GM08714 (cell line): ENCODE results near the gene SPHK2.
A peak's percentile ranks its signal among the peaks of the same experiment; 100 is the strongest.

ENCODE experiments used
- H3K4me3 ChIP-seq: fragments of 200-500 bp; sonication (Bioruptor generic); 2 replicates; pipeline ENCODE4 v1.5.1; 2014; ENCODE audit warnings: mild to moderate bottlenecking, low read length, inconsistent platforms
- ZNF274 ChIP-seq: IDR thresholded peaks from 2 replicates; pipeline ENCODE4 v1.6.1; 2012; ENCODE audit warnings: mild to moderate bottlenecking, low read depth, low read length

Gene SPHK2

DNA sequence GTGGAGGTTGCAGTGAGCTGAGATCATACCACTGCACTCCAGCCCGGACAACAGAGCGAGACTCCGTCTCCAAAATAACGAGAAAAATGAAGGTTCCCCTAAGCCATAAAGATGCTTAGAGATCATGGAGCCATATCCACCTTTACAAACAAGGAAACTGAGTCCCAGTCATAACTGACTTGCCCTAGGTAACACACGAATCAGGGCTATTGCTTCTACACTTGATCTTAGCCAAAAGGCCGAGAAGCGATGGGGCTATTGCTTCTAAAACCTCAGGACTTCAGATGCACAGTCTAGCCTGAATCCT, 14.7 kb downstream of the SPHK2 start:
- H3K4me3 ChIP-seq = peak overlapping the region; percentile 48; the same call in 1 of the 2 replicates
- no peak for TF ChIP-seq ZNF274

DNA sequence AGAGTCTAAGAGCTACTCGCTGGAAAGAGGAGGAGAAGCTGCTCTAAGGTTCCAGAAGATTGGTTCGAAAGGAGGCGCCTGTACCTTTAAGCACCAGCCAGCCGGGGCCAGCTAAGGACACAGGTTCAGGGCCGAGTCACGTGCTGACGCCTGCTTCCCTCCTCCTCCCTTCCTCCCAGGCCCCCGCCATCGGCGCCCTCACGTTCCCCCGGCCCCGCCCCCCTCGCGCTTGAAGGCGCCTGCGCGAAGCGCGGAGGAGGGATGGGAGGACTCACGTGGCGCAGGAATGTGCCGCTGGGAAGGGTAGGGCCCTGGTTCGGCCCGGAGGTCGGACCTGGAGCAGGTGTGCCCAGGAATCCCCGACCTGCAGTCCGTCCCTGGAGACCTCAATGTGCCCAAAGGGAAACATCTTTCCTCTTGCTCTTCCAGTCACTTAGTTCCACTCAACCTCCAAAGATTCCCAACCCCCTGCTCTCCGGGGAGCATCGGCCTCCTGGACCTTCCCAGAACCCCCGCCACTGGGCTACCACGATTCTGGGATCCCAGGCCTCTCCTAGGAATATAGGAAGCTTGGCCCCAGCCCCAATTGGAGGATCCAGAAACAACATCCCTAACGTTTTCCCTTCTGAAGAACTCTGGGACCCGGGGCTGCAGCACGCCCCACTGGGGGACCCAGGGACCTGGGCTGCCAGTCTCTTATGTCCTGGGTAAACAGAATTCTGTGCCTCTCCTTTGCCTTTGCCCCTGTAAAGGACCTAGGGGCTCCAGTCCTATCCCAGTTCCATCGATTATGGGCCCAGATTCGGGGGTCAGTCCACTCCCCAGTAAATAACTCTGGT, 15.3 kb downstream of the SPHK2 start:
- no peak for TF ChIP-seq ZNF274
- H3K4me3 ChIP-seq = peak overlapping the region; percentile 48; the same call in 1 of the 2 replicates

DNA sequence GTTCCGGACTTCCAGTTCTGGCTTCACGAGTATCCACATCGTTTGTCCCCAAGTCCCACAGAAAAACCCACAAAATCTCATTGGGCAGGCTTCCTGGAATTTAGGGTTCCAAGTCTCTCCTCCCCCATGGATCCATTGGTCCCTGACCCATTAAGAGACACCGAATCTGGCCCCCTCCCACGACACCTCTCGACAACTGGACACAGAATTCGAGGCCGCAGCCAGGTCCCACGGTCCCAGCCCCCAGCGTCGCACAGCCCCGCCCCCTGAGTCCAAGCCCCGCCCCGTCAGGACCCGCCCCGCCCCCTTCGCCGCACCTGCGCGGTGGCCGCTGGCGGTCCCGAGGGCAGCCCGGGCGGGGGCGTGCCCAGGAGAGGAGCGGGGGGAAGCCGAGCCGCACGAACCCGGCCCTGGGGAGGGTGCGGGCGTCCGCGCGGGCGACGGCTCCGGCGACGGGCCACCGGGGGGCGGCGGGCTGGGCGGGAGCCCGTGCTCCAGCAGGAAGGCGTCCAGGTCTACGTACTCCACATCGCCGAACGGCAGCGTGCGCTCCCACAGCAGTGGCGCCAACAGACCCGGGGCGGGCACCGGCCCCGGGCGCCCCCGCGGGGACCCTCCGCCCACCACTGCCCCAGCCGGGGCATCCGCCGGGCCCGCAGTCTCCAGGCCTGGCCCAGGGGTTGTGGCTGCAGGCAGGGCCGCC, 16.1 kb downstream of the SPHK2 start:
- peak overlapping the region; percentile 69 for H3K4me3 ChIP-seq
- TF ChIP-seq ZNF274 = no peak

DNA sequence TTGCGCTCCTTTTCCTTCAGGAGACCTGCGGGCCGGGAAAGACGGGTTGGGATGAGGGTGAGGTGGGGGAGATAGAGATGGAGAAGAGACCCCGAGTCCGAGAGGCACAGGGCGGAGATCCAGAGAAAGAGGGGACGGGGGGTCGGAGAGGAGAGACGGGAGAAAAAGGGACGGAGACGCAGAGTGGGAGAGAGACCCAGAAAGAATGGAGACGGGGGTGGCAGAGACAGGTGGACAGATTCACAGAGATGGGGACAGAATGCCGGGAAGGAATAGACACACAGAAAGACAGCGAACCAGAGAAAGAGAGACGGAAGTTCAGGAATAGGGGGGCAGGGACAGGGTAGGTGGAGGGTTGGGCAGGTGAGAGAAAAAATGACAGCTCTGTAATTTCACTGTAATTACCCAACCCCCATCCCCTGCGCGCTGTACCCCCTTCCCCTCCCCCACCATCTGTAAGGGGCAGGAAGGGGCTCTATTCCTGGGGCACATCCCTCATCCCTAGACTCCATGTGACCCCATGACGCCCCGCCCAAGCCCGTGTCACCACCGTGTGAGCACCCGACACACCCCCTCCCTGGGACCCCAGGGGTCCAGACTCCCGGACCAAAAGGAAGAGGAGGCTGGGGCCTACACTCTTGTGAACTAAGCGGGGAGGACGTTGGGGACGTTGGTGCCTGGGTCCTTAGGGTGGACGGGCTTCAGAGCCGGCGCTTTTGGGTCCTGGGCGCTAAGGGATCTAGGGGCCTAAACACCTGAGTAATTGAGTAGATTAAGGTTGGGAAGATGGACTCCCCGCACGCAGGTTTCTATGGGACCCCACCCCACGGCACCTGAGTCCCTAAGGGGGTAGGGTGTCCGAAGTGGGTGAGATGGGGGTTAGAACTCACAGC, 16.9 kb downstream of the SPHK2 start:
- H3K4me3 ChIP-seq = peak overlapping the region; percentile 69

DNA sequence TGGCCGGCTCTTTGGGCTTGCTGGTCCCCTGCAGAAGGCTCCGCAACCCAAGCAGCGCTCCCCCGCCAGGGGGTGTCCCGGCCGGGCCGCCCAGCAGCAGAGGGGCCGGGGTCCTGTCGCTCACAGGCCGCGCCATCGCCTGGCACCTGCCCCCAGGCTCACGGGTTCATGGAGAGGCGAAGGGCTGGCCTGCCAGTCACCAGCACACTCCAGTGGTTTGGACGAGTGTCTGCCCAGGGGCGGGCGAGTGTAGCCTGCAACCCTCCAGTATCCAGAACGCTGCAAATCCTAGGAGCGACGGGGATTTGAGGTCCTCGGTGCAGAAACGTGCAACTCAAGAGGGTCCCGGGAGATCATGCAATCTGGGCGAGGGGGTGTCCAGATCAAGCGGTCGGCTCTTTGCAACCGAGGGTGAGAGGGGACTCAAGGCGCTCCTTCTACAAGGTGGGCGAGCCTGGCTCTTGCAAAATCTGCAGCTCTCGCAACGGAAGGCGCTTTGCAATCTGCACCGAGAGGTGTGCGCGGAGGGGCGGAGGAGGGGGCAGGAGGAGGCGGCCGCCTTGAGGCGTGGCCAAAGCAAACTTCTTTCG, 17.6 kb downstream of the SPHK2 start, which contains the start of gene DBP:
Gene DBP (minus strand): TSS at position 521 of the 590 bp plus-strand sequence. CDS start 385 bp downstream, at position 136.
- peak within 1 kb of the TSS; percentile 69 for H3K4me3 ChIP-seq
- TF ChIP-seq ZNF274 = no peak

More for the DNA sequence above, 16.9 kb downstream of the SPHK2 start:
- TF ChIP-seq ZNF274 = no peak

DNA sequence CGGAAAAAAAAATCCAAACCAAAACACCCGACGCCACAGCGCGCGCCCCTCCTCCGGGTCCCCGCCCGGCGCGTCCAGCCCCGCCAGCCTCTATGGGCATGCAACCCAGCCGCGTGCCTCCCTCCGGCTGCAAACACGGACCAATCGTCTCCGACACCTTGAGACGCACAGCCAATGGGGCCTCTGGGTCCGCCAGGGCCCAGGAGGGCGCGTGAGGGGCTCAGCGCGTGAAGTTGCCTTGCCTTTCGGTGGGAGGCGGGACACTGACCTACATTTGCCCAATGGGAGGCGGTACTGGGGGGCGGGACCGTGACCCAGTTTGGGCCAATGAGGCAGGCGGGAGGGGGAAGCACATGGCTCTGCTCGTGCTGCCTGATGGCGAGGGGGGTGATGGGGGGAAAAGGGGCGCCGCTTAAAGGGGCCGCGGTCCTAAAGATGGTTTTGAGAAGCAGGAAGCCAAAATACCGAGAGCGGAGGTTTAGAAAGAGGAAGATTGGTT, 18.2 kb downstream of the SPHK2 start:
- peak overlapping the region; percentile 56; the same call in 1 of the 2 replicates for H3K4me3 ChIP-seq
- TF ChIP-seq ZNF274 = no peak

DNA sequence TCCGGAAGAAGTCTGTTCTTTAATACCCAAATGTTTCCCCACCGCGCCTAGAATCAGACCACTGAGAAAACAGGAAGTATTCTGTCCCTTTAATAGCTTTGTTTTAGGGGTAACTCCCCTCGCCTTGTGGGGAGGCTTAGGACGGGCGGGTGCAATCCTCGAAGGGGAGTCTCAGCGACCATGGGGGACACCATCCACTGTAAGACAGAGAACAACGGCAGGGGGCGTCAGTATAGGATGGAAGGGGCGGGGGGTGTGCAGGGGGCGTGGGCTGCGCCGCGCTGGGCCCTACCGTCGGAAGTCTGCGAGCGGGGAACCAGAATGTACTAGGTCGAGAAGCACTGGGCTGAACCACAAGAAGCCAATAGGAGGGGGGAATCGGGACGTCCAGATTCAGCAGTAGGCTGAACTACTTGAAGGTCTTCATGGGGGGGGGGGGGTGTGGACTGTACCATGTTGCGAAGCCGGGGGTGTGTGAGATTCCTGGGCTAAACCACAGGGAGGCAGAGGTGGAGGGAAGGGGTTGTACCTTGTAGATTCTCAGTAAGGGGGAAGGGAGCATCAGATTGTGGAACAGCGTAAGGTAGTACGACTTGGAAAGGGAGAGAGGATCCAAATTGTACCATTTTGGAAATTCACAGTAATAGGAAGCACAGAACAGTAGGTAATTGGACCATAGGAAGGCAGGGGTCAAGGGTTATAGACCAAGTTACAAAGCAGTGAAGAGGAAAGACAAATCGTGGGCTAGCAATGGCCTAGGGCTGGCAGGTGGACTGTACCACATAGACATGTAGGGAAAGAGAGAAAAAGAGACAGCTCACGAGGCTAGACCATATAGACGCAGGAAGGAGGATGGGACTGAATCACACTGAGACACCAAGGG, 18.9 kb downstream of the SPHK2 start:
- TF ChIP-seq ZNF274 = no peak
- H3K4me3 ChIP-seq = peak overlapping the region; percentile 56; the same call in 1 of the 2 replicates

DNA sequence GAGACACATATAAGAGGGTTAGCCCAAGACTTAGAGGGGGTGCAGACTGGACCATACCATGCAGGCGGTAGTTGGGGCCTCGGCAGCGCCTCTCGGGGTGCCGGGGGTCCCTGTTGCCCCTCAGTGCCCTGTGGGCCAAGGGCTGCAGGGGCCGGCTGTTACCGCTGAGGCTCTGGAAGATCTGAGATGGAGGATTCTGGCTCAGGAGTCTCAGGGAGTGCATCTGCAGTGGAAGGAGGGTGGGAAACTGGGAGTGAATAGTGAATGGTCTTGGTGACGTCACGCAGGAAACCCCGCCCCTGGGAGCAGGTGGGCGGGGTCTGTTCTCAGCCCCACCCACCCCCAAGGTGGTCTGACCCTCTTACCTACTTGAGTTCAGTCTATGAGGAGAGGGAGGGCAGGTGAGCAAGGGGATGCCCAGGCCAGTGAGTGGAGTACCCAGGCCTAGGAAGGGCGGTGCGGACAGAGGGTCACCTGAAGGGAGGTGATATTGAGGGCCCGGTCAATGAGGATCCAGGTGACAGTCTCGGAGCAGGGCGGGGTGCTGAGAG, 19.6 kb downstream of the SPHK2 start:
- peak overlapping the region; percentile 43; the same call in 1 of the 2 replicates for H3K4me3 ChIP-seq
- no peak for TF ChIP-seq ZNF274

DNA sequence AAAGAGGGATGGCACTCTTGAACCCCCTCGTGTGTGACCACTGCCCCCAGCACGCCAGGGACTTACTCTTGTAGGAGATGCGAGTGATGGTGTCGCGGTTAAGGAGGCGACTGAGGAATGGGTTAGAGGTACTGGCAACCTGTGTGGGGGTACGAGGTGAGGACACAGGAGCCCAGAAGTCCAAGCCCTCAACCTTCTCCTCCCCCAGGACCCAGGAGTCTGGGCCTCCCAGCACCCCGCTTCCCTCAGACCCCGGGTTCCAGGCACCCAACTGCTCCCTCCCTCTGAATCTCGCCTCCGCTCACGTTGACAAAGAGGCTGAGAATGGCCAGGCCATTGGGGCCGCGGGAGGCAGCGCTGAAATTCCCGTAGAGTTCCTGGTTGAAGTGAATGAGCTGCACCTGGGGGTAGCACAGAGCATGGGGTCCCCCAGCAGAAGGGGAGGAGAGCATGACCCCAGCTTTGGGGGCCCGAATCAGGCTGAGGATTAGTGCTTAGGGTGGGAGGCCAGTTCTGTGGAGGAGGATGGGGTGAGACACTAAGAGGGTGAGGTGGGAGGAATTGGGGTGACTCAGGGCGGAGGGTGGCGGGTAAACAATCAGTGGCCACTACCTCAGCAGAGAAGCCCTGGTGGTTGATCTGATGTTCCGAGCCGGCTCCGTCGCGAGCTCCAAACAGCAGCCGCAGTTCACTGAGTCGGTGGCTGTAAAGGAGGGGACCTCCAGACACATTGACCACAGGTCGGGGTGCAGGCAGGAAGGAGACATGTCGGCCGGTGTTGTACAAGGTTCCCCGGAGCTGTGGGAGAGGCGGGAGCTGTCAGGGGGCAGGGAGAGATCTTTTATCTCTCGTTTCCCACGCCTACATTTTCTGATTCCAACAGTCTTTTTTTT, 20.4 kb downstream of the SPHK2 start:
- H3K4me3 ChIP-seq = no peak overlapping the region
- no peak for TF ChIP-seq ZNF274

DNA sequence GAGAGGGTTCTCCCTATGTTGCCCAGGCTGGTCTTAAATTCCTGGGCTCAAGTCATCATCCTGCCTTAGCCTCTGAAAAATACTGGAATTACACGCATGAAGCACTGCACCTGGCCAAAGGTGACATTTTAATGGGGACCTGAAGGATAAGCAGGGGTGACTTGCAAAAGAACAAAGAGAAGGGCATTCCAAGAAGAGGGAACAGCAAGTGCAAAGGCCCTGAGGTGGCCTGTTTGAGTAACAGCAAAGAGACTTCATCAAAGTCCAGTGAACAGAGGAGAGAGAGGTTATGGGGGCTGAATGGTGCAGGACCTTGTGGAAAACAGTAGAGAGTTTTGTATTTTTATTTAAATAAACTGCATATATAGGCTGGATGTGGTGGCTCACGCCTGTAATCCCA, 22.5 kb downstream of the SPHK2 start:
- TF ChIP-seq ZNF274 = no peak
- no peak overlapping the region for H3K4me3 ChIP-seq

DNA sequence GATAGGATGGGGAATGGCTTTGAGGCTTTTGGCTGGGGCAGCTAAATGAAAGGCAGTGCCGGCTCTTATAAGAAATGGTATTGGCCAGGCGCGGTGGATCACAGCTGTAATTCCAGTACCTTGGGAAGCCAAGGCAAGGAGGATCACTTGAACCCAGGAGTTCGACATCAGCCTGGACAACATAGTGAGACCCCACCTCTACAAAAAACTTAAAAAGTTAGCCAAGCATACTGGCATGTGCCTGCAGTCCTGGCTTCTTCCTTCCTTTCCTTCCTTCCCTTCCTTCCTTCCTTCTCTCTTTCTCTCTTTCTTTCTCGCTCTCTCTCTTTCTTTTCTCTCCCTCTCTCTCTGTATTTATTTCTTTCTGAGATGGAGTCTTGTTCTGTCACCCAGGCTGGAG, 23.6 kb downstream of the SPHK2 start:
- H3K4me3 ChIP-seq = no peak overlapping the region
- no peak for TF ChIP-seq ZNF274
